ENCODE measurements around the gene PPP1R12B. TPM values are rescaled to one million over a fixed set of nuclear protein-coding genes. Genes with fewer than 3 reads are reported as not detected.
"Not testable (repeated sequence)": the region's sequence is repeated elsewhere in the genome, so short reads cannot be mapped to it uniquely, and the experiment has no call there.

PPP1R12B gene
- total RNA-seq, 1 donor = 40.1 TPM

DNA sequence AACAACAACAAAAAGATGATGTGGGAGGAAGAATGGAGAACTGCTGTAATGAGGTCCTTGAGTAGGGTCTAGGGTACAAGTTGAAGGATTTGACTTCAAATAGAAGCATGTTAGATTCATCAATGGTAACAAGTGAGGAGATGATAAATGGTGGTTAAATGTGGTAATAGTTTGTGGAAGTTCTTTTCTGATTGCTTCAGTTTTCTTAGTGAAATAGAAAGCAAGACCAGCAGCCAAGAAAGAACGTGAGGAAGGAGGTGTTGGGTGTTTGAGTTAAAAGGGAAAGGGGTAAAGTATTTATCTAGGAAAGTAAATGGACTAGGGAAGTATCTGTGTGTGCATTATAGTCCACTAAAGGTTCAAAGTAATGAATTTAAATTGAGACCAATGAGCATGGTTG, 177.6 kb downstream of the PPP1R12B start:
- DNase-seq (ENCODE audit: low read depth in 2 of 3, low spot score in 2 of 3) = not testable (repeated sequence)

DNA sequence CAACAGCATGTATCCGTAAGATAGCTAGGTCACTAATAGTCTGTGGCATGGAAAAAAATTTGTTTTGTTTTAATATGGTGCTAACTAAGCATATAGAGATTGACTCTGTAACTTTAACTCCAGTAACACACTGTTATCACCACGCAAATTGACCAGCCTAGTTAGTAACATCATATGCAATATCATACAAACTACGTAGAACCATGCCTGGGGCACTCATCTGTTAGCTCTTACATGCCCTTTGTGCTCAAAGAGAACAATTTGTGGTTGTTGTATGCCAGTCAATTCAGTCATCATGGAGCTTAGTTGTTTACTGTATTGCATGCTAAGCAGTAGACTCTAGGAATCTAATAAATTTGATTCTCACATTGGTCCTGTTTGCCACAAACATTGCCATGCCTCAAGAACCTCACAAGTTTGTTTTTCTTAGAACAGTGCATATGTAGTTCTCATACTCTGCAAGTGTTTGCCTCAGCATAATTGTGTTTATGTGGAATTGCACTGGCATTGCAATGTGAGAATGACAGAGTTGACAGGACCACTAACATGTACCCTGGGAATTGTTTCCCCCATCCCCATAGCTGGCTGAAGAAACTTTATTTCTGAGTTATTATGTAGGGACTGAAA, 179.7 kb downstream of the PPP1R12B start:
- not testable (repeated sequence) for DNase-seq (ENCODE audit: low read depth in 2 of 3, low spot score in 2 of 3)

GRCh38 chr1:202530686-202531085, 182.2 kb downstream of the PPP1R12B start:
- DNase-seq (ENCODE audit: low read depth in 2 of 3, low spot score in 2 of 3) = not testable (repeated sequence)

- no peak for DNase-seq (ENCODE audit: low read depth in 2 of 3, low spot score in 2 of 3)
Measured at GRCh38 chr1:202531472-202531811, 182.9 kb downstream of the PPP1R12B start.

- peak in 2 of 3 donors; percentile 9 to 14 for DNase-seq (ENCODE audit: low read depth in 2 of 3, low spot score in 2 of 3)
Measured at GRCh38 chr1:202531812-202532616, 183.5 kb downstream of the PPP1R12B start.

DNA sequence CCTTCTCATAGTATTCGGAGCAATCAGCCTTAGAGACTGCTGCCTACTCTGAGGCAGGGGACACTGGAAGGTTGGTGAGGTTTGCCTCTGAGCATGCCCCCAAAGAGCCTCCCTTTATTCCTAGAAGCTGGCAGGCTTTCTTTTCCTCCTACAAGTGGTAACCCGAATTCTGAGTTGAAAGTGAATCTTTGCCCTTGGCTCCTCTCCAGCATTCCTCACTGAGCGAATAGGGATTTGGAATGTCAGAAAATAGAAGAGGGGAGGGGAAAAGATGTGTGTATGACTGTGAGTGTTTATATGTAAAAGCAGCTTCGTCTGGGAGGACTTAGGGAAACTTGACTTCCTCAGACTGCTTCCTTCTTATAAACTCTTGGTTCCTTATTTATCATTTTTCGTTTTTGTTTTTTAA, 190.7 kb downstream of the PPP1R12B start:
- DNase-seq (ENCODE audit: low read depth in 2 of 3, low spot score in 2 of 3) = not testable (repeated sequence)

DNA sequence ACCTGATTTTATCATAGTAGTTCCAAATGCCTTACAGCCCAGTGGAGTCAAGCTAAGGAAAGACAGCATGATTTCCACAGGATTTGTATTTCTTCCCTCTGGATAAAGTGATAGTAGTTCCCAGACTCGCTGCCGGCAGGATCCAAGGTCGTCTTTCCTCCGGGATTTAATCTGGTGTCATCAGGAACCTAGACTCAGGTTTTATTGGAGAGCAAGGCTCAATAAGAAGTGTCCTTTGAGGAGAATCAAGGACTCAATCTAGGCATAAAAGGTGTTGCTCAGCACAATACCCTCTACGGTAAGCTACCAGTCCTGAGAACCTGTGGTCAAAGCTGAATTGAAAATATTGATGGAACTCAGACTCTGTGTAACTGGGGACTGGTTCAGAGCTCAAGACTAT, 191.1 kb downstream of the PPP1R12B start:
- DNase-seq (ENCODE audit: low read depth in 2 of 3, low spot score in 2 of 3) = not testable (repeated sequence)

- DNase-seq (ENCODE audit: low read depth in 2 of 3, low spot score in 2 of 3) = no peak
Measured at GRCh38 chr1:202540014-202540413, 191.5 kb downstream of the PPP1R12B start.

GRCh38 chr1:202540448-202540847, 191.9 kb downstream of the PPP1R12B start:
- no peak for DNase-seq (ENCODE audit: low read depth in 2 of 3, low spot score in 2 of 3)

- not testable (repeated sequence) for DNase-seq (ENCODE audit: low read depth in 2 of 3, low spot score in 2 of 3)
Measured at GRCh38 chr1:202540858-202541257, 192.4 kb downstream of the PPP1R12B start.

- DNase-seq (ENCODE audit: low read depth in 2 of 3, low spot score in 2 of 3) = not testable (repeated sequence)
Measured at GRCh38 chr1:202542415-202542814, 193.9 kb downstream of the PPP1R12B start.

GRCh38 chr1:202543537-202543936, 195.0 kb downstream of the PPP1R12B start:
- DNase-seq (ENCODE audit: low read depth in 2 of 3, low spot score in 2 of 3) = not testable (repeated sequence)

DNA sequence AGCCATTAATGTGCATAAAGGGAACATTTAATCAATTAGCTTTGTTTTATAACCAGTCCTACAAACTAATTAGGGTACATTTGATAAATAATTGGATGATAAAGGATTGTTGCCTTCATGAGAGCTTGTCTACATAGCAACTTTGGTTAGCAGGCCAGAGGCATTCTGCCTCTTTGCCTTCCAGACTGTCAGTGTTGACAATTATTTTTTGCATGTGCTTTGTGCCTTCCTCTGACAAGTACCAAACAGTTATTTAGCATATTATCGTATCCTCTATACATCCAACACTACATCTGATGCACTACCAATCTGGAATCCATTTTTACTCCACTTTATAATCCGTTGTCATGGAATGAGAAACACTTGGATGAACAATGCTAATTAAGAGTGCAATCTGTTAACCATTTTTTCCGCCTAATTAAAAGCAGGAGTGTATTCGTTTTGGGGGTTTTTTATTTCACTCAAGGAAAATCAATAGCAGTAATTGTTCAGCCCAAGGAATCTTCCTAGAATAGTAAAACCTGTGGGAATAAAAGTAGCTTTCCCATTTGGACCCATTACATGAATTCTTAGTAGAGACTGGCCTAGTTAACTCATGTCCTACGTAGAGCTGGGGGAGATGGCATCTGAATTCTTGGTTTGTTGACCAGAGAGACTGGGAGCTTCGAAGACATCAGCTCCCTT, 196.4 kb downstream of the PPP1R12B start:
- DNase-seq (ENCODE audit: low read depth in 2 of 3, low spot score in 2 of 3) = not testable (repeated sequence)

DNA sequence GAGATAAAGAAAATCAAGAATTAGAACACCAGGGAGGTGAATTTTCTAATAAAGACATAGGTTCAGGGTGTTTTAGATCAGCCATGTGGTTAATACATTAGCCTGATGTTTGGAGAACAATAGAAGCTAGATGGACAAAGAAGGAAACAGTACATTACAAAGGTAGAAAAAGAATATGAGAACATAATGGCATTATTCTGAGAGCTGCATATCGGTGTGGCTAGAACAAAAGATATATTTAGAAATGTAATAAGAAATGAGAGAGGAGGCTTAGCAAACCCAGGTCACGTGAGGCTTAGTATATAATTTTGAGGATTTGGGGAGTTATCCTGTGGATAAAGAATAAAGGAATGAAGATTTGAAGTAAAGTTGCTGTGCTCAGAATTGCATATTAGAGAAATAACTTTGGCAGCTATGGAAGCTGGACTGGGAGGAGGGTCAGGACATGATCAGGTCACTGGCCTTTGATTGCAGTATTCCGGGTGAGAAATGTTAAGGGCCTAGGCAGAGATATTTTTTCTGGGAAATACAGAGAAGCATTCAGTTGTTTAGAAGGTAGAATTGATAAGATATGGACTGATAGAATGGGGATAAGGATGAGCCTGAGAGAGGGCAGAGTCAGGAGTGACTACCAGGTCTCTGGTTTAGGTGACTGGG, 197.3 kb downstream of the PPP1R12B start:
- DNase-seq (ENCODE audit: low read depth in 2 of 3, low spot score in 2 of 3) = not testable (repeated sequence)

DNA sequence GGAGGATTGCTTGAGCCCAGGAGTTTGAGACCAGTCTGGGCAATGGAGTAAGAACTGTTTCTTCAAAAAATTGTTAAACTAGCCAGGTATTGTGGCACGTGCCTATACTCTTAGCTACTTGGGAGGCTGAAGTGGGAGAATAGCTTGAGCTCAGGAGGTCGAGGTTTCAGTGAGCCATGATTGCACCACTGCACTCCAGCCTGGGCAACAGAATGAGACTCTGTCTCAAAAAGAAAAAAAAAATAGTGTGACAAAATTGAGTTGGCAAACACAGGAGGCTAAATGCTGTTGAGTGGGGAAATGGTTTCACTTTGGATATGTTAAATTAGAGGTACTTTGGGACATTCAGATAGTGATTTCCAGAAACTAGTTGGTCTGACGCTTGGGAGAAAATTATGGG, 197.9 kb downstream of the PPP1R12B start:
- not testable (repeated sequence) for DNase-seq (ENCODE audit: low read depth in 2 of 3, low spot score in 2 of 3)

- not testable (repeated sequence) for DNase-seq (ENCODE audit: low read depth in 2 of 3, low spot score in 2 of 3)
Measured at GRCh38 chr1:202546796-202547195, 198.3 kb downstream of the PPP1R12B start.

DNA sequence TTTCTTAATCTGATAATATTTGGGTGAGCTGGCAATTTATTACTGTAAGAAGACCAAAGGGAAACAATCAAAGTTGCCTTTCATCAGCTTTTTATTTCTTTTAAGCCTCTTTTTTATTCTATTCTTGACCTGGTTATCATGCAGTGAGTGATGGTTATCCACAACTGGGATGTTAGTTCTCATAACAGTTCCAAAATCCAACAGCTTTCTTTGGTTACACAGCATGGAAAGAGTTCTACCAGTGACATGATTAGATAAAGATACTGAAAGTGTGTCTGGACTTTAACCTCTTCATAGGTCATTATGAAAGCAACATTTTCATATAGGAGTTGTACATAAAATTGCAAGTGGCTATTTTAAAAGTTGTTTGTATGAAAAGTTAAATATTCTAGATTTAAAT, 198.7 kb downstream of the PPP1R12B start:
- DNase-seq (ENCODE audit: low read depth in 2 of 3, low spot score in 2 of 3) = no peak

GRCh38 chr1:202550088-202550487, 201.6 kb downstream of the PPP1R12B start:
- DNase-seq (ENCODE audit: low read depth in 2 of 3, low spot score in 2 of 3) = not testable (repeated sequence)

GRCh38 chr1:202551683-202552082, 203.2 kb downstream of the PPP1R12B start:
- no peak for DNase-seq (ENCODE audit: low read depth in 2 of 3, low spot score in 2 of 3)

GRCh38 chr1:202552615-202553014, 204.1 kb downstream of the PPP1R12B start:
- DNase-seq (ENCODE audit: low read depth in 2 of 3, low spot score in 2 of 3) = not testable (repeated sequence)

DNA sequence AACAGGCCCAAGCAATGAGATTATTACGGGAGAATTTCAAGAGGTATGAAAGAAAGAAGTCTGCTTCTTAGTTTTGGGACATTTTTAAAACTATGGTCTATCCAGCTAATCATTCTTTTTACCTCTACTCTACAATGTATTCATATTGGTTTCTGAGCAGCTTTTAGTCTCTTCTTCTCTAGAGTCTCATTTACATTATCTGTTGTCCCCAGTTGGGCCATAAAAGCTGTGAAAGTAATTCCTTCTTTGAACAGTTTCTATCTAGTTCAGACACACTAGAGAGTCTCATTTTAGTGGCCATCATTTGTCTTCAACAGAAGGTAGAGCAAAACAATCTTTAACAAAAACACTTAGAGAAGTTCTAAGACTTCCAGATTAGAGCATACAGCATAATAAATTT, 204.6 kb downstream of the PPP1R12B start:
- DNase-seq (ENCODE audit: low read depth in 2 of 3, low spot score in 2 of 3) = not testable (repeated sequence)

Data from hematopoietic multipotent progenitor cell (in vitro differentiated cells).